GM18511 (cell line): Measurements from ENCODE around the gene SHQ1.
"Not testable (repeated sequence)": the region's sequence is repeated elsewhere in the genome, so short reads cannot be mapped to it uniquely, and the experiment has no call there.

Source experiments
- ATAC-seq: cut with Tn5 transposase; IDR thresholded peaks from one replicate; pipeline ENCODE4 v1.9.1; 2021; ENCODE audit warnings: mild to moderate bottlenecking, moderate library complexity; ENCODE audit not compliant: unreplicated experiment

SHQ1 gene

GRCh38 chr3:72803573-72803972 is 44.7 kb downstream of the SHQ1 start:
- ATAC-seq: no peak

- no peak for ATAC-seq
Measured at GRCh38 chr3:72802001-72802400, 46.2 kb downstream of the SHQ1 start.

- no peak for ATAC-seq
Measured at GRCh38 chr3:72800869-72801268, 47.4 kb downstream of the SHQ1 start.

GRCh38 chr3:72798552-72799195 is 49.6 kb downstream of the SHQ1 start:
- no peak for ATAC-seq

GRCh38 chr3:72797773-72798543 is 50.3 kb downstream of the SHQ1 start:
- no peak for ATAC-seq

GRCh38 chr3:72794079-72794478 is 54.2 kb downstream of the SHQ1 start:
- ATAC-seq: no peak

DNA sequence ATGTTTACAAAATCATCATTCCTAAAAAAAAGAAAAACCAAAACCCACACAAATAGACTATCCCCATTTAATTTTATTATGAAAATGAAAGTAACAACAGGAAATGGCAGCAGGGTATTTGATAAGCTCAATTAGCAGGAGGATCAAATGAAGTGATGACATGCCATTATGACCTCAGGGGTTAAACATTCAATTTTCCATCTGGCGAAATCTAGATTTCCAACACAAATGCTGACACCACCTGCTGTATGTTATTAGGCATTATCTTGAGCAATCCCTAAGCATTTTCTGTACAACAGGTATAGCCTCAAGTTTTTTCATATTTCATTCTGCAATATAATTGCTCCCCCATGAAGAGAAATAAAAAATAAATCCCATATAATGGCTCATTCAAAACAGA is 57.1 kb downstream of the SHQ1 start:
- no peak for ATAC-seq

DNA sequence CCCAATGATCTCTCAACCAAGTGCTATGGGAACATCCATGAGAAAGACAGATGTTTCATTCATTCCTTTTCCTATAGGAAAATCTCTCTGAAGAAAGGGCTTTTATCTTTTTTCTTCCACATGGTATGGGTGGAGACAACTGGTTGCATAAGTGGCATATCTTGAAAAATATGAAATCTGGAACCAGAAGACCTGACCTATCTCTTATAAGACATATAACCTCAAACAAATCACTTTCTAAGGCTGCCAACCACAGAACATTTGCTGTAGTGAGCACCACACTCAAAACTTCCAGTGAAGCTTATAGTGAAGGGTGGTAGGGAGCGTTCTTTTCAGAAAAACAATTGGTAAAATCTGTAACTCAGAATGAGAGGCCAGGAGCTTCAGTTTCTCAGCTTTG is 58.5 kb downstream of the SHQ1 start:
- no peak for ATAC-seq

DNA sequence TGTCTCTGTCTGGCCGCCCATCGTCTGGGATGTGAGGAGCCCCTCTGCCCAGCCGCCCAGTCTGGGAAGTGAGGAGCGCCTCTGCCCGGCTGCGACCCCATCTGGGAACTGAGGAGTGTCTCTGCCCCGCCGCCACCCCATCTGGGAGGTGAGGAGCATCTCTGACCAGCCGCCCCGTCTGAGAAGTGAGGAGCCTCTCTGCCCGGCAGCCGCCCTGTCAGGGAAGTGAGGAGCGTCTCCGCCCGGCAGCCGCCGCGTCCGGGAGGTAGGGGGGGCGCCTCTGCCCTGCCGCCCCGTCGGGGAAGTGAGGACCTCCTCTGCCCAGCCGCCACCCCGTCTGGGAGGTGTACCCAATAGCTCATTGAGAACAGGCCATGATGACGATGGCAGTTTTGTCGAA is 60.0 kb downstream of the SHQ1 start:
- not testable (repeated sequence) for ATAC-seq

GRCh38 chr3:72786668-72787067 is 61.6 kb downstream of the SHQ1 start:
- no peak for ATAC-seq

DNA sequence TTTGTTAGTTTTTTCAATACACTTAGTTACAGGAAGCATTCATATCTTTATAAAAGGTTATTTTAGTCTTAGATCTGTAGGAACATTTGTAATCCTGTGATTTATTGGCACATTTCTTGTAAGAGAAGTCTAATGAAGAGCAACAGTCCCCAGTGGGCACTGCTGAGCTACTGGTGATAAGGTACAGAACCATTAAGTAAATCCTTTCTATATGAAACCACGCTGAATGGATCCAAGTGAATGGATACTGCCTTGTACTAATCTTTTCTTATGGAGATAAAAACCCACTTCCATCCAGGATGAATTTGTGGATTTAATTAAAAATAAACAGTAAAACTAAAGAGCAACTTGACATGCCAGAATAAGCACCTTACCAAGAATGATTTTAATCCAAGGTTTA is 64.0 kb downstream of the SHQ1 start:
- no peak for ATAC-seq

DNA sequence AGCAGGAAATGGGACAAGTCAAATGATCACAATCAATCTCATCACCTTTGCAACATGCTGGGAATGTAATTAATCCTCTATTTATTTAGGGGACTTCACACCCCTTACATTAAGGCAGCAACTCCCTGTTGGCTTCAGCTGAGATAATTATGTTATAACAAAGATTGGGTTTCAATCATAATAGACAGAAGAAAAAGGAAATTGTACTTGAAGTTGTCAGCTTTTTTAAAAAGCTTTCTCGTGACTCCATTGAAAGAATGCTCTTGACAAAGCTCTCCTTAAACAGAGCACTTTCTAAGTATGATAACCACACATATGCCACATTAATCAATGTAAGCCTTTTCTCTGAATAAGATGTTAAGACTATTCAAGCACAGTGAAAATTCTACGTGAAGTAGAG is 65.7 kb downstream of the SHQ1 start:
- no peak for ATAC-seq

- no peak for ATAC-seq
Measured at GRCh38 chr3:72769758-72770540, 78.3 kb downstream of the SHQ1 start.

- no peak for ATAC-seq
Measured at GRCh38 chr3:72768936-72769335, 79.3 kb downstream of the SHQ1 start.

DNA sequence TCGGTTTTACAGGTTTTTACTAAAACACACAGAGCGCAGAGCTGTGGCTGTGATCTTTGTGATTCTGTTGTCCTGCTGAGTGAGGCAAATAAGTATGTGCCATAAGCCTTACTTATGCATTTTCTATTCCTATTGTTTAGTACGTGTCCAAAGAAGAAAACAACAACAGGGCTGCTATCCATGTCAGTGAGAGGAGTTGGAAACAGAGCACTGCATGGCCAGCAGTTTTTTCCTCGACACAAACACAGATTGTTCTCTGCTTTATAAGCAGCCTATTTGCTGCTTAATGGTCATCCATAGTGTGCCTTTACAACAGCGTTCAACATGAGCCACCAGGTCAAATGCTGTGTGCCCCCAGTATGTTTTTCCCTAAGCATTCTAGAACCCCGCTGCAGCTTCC is 79.8 kb downstream of the SHQ1 start:
- no peak for ATAC-seq

DNA sequence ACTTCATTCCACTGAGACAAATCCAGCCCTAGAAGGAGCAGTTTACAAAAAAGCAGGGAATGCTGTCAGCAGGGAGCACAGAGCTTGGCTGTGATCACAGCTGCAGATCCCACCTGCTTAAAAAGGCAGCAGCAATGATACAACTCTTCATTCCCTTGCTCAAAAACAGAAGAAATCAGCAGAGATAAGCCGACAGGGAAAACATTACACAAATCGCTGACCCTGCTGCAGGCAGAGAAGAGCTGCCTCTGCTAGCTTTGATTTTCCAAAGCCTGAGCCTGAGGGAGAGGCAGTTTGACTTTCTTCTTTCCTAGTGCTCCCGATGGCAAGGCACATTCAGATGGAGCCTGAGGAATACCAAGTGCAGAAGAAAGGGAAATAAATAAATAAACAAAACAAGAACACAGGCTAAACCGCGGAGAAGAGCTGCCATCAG is 80.2 kb downstream of the SHQ1 start:
- ATAC-seq: no peak

- ATAC-seq: no peak
Measured at GRCh38 chr3:72766866-72767265, 81.4 kb downstream of the SHQ1 start.

GRCh38 chr3:72763751-72764440 is 84.3 kb downstream of the SHQ1 start:
- no peak for ATAC-seq

DNA sequence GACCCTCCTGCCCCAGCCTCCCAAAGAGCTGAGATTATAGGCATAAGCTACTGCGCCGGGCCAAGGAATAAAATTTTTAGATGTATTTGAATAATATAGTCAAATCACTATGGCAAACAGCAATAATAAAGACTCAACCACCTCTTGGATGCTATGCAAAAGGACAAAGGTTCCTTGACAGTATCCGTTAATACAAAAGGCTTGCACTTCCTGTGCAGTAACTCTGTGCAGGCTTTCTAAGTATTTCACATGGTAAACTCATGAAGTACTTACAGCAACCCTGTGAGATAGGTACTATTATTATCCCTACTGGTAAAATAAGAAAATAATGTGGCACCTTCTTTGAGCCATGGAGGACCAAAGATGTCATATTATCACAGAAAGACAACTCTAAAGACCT is 86.8 kb downstream of the SHQ1 start:
- ATAC-seq: no peak

DNA sequence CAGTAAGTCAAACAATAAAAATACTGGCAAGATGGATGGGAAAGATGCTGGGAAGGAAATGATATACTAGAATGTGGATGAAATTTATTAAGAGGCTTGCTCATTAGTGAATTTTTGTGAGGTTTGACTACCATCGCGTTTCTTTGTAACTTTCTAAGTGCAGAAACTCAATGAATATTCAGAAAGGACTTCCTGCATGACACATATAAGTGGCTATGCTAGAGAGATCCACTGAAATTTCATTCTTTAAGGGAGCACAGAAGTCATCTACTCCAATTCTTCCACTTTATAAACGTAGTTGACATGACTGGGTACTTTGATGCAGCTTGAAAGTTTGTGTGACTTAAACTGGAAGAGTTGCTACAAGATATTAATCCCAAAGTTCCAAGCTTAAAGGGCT is 88.0 kb downstream of the SHQ1 start:
- ATAC-seq: no peak

- ATAC-seq: peak; percentile 100
Measured at GRCh38 chr3:72756900-72757299, 91.3 kb downstream of the SHQ1 start.
